IMR-90 (cell line): ENCODE data around the gene ALOXE3. TPM values are rescaled to one million over a fixed set of nuclear protein-coding genes. Genes with fewer than 3 reads are reported as not detected.

Experiments used
- ATAC-seq: fragments of 200-7000 bp; cut with Tn5 transposase; 2 replicates; pipeline ENCODE4 v1.9.1; 2020; ENCODE audit warnings: low read depth, mild to moderate bottlenecking, moderate library complexity
- BruUV-seq: library from RNA; stranded (reverse); fragments of 400-500 nt; replicated peaks from 2 replicates; lab custom pipeline; 2021; lab: Mats Ljungman, UMichigan
- CTCF ChIA-PET: fragments of 300-600 bp; formaldehyde crosslinking; extraction: SDS; loops from one replicate; lab custom pipeline; 2021; ENCODE audit warnings: antibody characterized with exemption; lab: Yijun Ruan, JAX
- POLR2A ChIA-PET: fragments of 300-600 bp; sonication (Branson Sonifier 250); formaldehyde crosslinking; loops from one replicate; lab custom pipeline; 2022; ENCODE audit warnings: antibody characterized with exemption; ENCODE audit not compliant: unreplicated experiment; lab: Charles Lee
- DNase-seq: peaks from one replicate; pipeline ENCODE4 v3.0.0; 2013
- H2AFZ ChIP-seq: replicated peaks from 2 replicates; pipeline ENCODE3; 2013; ENCODE audit warnings: low read length, mild to moderate bottlenecking; ENCODE audit not compliant: poor library complexity
- H2AK5ac ChIP-seq: 2 replicates; pipeline ENCODE4 v1.6.1; 2013; ENCODE audit warnings: low read depth, low read length, inconsistent platforms
- H2AK9ac ChIP-seq: replicated peaks from 2 replicates; pipeline ENCODE3; 2013; ENCODE audit warnings: mild to moderate bottlenecking, low read depth, low read length, moderate library complexity; ENCODE audit not compliant: poor library complexity
- H2BK120ac ChIP-seq: 2 replicates; pipeline ENCODE4 v1.6.1; 2013; ENCODE audit warnings: low read depth, low read length, inconsistent platforms
- H2BK15ac ChIP-seq: 3 replicates; pipeline ENCODE4 v1.6.1; 2013; ENCODE audit warnings: low read depth, low read length, inconsistent platforms
- H2BK20ac ChIP-seq: 2 replicates; pipeline ENCODE4 v1.6.1; 2013; ENCODE audit warnings: low read depth, mild to moderate bottlenecking, inconsistent platforms, low read length, moderate library complexity
- H2BK5ac ChIP-seq: 2 replicates; pipeline ENCODE4 v1.6.1; 2013; ENCODE audit warnings: mild to moderate bottlenecking, low read depth, low read length, inconsistent platforms; ENCODE audit not compliant: poor library complexity, severe bottlenecking
- H3K14ac ChIP-seq: replicated peaks from 2 replicates; pipeline ENCODE4 v1.6.1; 2013; ENCODE audit warnings: low read depth, low read length, inconsistent platforms
- H3K18ac ChIP-seq: 2 replicates; pipeline ENCODE4 v1.6.1; 2013; ENCODE audit warnings: low read depth, low read length, control low read depth
- H3K23ac ChIP-seq: 2 replicates; pipeline ENCODE4 v1.6.1; 2013; ENCODE audit warnings: low read depth, low read length, inconsistent platforms
- H3K27ac ChIP-seq: 2 replicates; pipeline ENCODE4 v1.5.1; 2013; ENCODE audit warnings: mild to moderate bottlenecking, control low read depth, low read length; ENCODE audit not compliant: insufficient read depth
- H3K27me3 ChIP-seq: 2 replicates; pipeline ENCODE4 v1.6.1; 2013; ENCODE audit warnings: low read length; ENCODE audit not compliant: control insufficient read depth, insufficient read depth
- H3K36me3 ChIP-seq: 2 replicates; pipeline ENCODE4 v1.6.1; 2013; ENCODE audit warnings: low read length, mixed read lengths; ENCODE audit not compliant: control insufficient read depth, insufficient read depth
- H3K4ac ChIP-seq: 2 replicates; pipeline ENCODE4 v1.6.1; 2013; ENCODE audit warnings: low read depth, low read length, inconsistent platforms
- H3K4me1 ChIP-seq: 2 replicates; pipeline ENCODE4 v1.6.1; 2013; ENCODE audit warnings: low read length, mixed read lengths; ENCODE audit not compliant: control insufficient read depth, insufficient read depth
- H3K4me2 ChIP-seq: 2 replicates; pipeline ENCODE4 v1.6.1; 2013; ENCODE audit warnings: low read depth, mild to moderate bottlenecking, control low read depth, low read length, moderate library complexity
- H3K4me3 ChIP-seq: 2 replicates; pipeline ENCODE4 v1.5.1; 2013; ENCODE audit warnings: low read depth, mild to moderate bottlenecking, control low read depth, low read length, moderate library complexity; ENCODE audit not compliant: insufficient read depth
- H3K56ac ChIP-seq: 2 replicates; pipeline ENCODE4 v1.6.1; 2013; ENCODE audit warnings: low read length, inconsistent platforms; ENCODE audit not compliant: insufficient read depth; ENCODE audit errors: extremely low read depth
- H3K79me1 ChIP-seq, 2 experiments: 2 replicates each; pipeline ENCODE4 v1.6.1; 2013; ENCODE audit warnings: low read length in 2 of 2, inconsistent platforms in 1 of 2, low read depth in 1 of 2
- H3K9ac ChIP-seq: 2 replicates; pipeline ENCODE4 v1.6.1; 2013; ENCODE audit warnings: low read depth, low read length, control low read depth
- H3K9me1 ChIP-seq: 2 replicates; pipeline ENCODE4 v1.6.1; 2013; ENCODE audit warnings: low read length, inconsistent platforms; ENCODE audit not compliant: insufficient read depth
- H3K9me3 ChIP-seq: 2 replicates; pipeline ENCODE4 v1.6.1; 2013; ENCODE audit warnings: low read length; ENCODE audit not compliant: control insufficient read depth, insufficient read depth
- H4K20me1 ChIP-seq: 2 replicates; pipeline ENCODE4 v1.6.1; 2013; ENCODE audit warnings: low read length, inconsistent platforms; ENCODE audit not compliant: insufficient read depth
- H4K5ac ChIP-seq: 2 replicates; pipeline ENCODE4 v1.6.1; 2013; ENCODE audit warnings: mild to moderate bottlenecking, low read depth, low read length, control low read depth
- H4K8ac ChIP-seq, 2 experiments: 2 replicates each; pipeline ENCODE4 v1.6.1; 2013; ENCODE audit warnings: low read depth in 2 of 2, low read length in 2 of 2, control low read depth in 1 of 2, inconsistent platforms in 1 of 2
- H4K91ac ChIP-seq: 2 replicates; pipeline ENCODE4 v1.6.1; 2013; ENCODE audit warnings: low read depth, low read length, inconsistent platforms; ENCODE audit not compliant: insufficient read depth
- BHLHE40 ChIP-seq: fragments of 150-350 bp; IDR thresholded peaks from 2 replicates; pipeline ENCODE4 v1.6.1; 2016; ENCODE audit warnings: mild to moderate bottlenecking, low read depth, low read length
- FOS ChIP-seq: fragments of 150-350 bp; IDR thresholded peaks from 2 replicates; pipeline ENCODE4 v1.6.1; 2016; ENCODE audit warnings: low read depth, low read length
- MAZ ChIP-seq: IDR thresholded peaks from 2 replicates; pipeline ENCODE4 v1.6.1; 2012; ENCODE audit warnings: low read depth, mild to moderate bottlenecking, low read length, improper control_type of control experiment, moderate library complexity, borderline replicate concordance
- MXI1 ChIP-seq: IDR thresholded peaks from 2 replicates; pipeline ENCODE4 v1.6.1; 2012; ENCODE audit warnings: low read depth, mild to moderate bottlenecking, low read length, moderate library complexity, borderline replicate concordance
- POLR2A ChIP-seq: IDR thresholded peaks from 2 replicates; pipeline ENCODE4 v1.6.1; 2012; ENCODE audit warnings: mild to moderate bottlenecking, low read depth, low read length
- RAD21 ChIP-seq: IDR thresholded peaks from 2 replicates; pipeline ENCODE4 v1.6.1; 2012; ENCODE audit warnings: low read length, improper control_type of control experiment
- SMC3 ChIP-seq: fragments of 150-350 bp; IDR thresholded peaks from 2 replicates; pipeline ENCODE4 v1.6.1; 2016; ENCODE audit warnings: low read depth, mild to moderate bottlenecking, antibody characterized with exemption, low read length, moderate library complexity
- WGBS, 2 experiments: methylation state at CpG; one replicate each; pipeline versions ENCODE4 v1.1.5 to v1.1.7; 2013; ENCODE audit warnings: missing lambda C conversion rate in 2 of 2; ENCODE audit not compliant: insufficient read length in 1 of 2; ENCODE audit errors: extremely low coverage in 2 of 2; 5-methylcytosine and 5-hydroxymethylcytosine counted together
- dilution Hi-C: fragments of 300-500 bp; cut with HindIII; formaldehyde crosslinking; loops from one replicate; pipeline ENCODE4 v1.14.3; 2018; ENCODE audit warnings: low sequenced_read_pairs; ENCODE audit not compliant: unreplicated experiment
- in situ Hi-C: fragments of 300-500 bp; cut with MboI; formaldehyde crosslinking; loops from 3 replicates; pipeline ENCODE4 v1.14.3; 2019; ENCODE audit warnings: low sequenced_read_pairs, inconsistent platforms, mixed read lengths
- intact Hi-C: fragments of 100-400 bp; cut with micrococcal nuclease; formaldehyde crosslinking; loops from 2 replicates; pipeline ENCODE4 v1.10.0; 2022
- polyA plus RNA-seq, 3 experiments: library from polyadenylated mRNA; depleted of rRNA; stranded (reverse); fragments of >200 nt; gene quantifications; 2 replicates each; pipeline ENCODE4 v1.2.3, GENCODE V29; 2012; ENCODE audit warnings: low replicate concordance in 1 of 3
- total RNA-seq: library from RNA; depleted of rRNA; stranded (reverse); fragments of >200 nt; gene quantifications from 2 replicates; pipeline ENCODE4 v1.2.3, GENCODE V29; 2012
- TF ChIP-seq, protein P1 (sequence below): fragments of 150-350 bp; IDR thresholded peaks from 2 replicates; pipeline ENCODE4 v1.6.1; 2017; ENCODE audit warnings: mild to moderate bottlenecking, antibody characterized with exemption, low read length, low read depth

ALOXE3 gene
- total and polyA plus RNA-seq, 2 of the 4 experiments (the other 2 are of a cell fraction) = under 0.01 to 0.26 TPM

- H3K27me3 ChIP-seq = peaks cover 79% of the 10 kb centered on the region
- no peak overlapping the region for H3K4ac ChIP-seq
- no peaks in the 10 kb centered on the region for H3K9me1 ChIP-seq
- H3K36me3 ChIP-seq = no peaks in the 10 kb centered on the region
- no peaks in the 10 kb centered on the region for H3K79me1 ChIP-seq
- no peak overlapping the region for H2AK9ac ChIP-seq
- no peak overlapping the region for H3K56ac ChIP-seq
- H2AK5ac ChIP-seq = no peak overlapping the region
- no peak for DNase-seq
- no peaks in the 10 kb centered on the region for H3K4me1 ChIP-seq
- no peak overlapping the region for H3K23ac ChIP-seq
- no peak overlapping the region for H2BK20ac ChIP-seq
- H2BK120ac ChIP-seq = no peak overlapping the region
- H3K27ac ChIP-seq = no peak overlapping the region
- no peak overlapping the region for H2AFZ ChIP-seq
- BruUV-seq = no TSS peak
- no peak overlapping the region for H4K5ac ChIP-seq
- no peak overlapping the region for H3K9ac ChIP-seq
- dilution Hi-C loops = no loop called here
- TF ChIP-seq POLR2A (no peak), SMC3 (no peak), RAD21 (no peak), FOS (no peak), BHLHE40 (no peak), MXI1 (no peak), MAZ (no peak)
- TF ChIP-seq, protein P1, sequence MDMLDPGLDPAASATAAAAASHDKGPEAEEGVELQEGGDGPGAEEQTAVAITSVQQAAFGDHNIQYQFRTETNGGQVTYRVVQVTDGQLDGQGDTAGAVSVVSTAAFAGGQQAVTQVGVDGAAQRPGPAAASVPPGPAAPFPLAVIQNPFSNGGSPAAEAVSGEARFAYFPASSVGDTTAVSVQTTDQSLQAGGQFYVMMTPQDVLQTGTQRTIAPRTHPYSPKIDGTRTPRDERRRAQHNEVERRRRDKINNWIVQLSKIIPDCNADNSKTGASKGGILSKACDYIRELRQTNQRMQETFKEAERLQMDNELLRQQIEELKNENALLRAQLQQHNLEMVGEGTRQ = no peak
- in situ Hi-C loops = no loop called here
- intact Hi-C loops = loop anchor here (5.0 to 10.0 kb wide), 2 partner anchors 158 to 721 kb away; no protein-coding TSS in a partner anchor
- H2BK15ac ChIP-seq = no peak overlapping the region
- peaks cover 5% of the 10 kb centered on the region; the same call in 1 of the 2 replicates for H4K20me1 ChIP-seq
- H3K14ac ChIP-seq = no peak overlapping the region
- no peak for ATAC-seq
- H3K4me3 ChIP-seq = no peak overlapping the region
- ChIA-PET POLR2A (no interaction called here), CTCF (interaction anchor here (4.9 kb wide), 1 partner anchor 55 kb away, joined by 25 read pairs; the partner anchor contains the start of gene ALOXE3)
- no peak overlapping the region for H4K91ac ChIP-seq
- H3K18ac ChIP-seq = no peak overlapping the region
- H4K8ac ChIP-seq = no peak overlapping the region
- 0% methylated on average over 1 of the region's 28 CpGs; no CpG with 5 or more reads in 1 of the 2 experiments for WGBS, 2 experiments
- no peak overlapping the region for H3K4me2 ChIP-seq
- no peak overlapping the region for H2BK5ac ChIP-seq
- no peaks in the 10 kb centered on the region for H3K9me3 ChIP-seq
Measured at GRCh38 chr17:8063761-8064534, 54.4 kb downstream of the ALOXE3 start.
